ENCODE data around the gene HP1BP3. TPM values are rescaled to one million over a fixed set of nuclear protein-coding genes. Genes with fewer than 3 reads are reported as not detected.

HP1BP3 gene
- total RNA-seq, 2 donors from 2014 or later: 253 to 311 TPM

GRCh38 chr1:20693623-20694022 is 93.5 kb downstream of the HP1BP3 start:
- no peak for DNase-seq (ENCODE audit: low spot score in 2 of 2)
- Mint-ChIP-seq H3K36me3 (no peaks in the 10 kb centered on the region), H3K27ac (no peak overlapping the region), H3K9me3 (no peaks in the 10 kb centered on the region)
- no peak for ATAC-seq

Other genes starting within 250 kb of the HP1BP3 start
- not detected for gene FAM43B, start 234.7 kb downstream of the HP1BP3 start, total RNA-seq
- gene CDA, start 198.2 kb downstream of the HP1BP3 start, total RNA-seq: not detected
- gene PINK1, start 153.8 kb downstream of the HP1BP3 start, total RNA-seq: 10 to 100 TPM in 1 of 2 donors, 1 to 10 TPM in 1; 2.5 to 10.6 TPM
- 100 to 1,000 TPM; 140 to 184 TPM for gene DDOST, start 125.9 kb downstream of the HP1BP3 start, total RNA-seq
- 1 to 10 TPM in 1 of 2 donors, under 1 TPM in 1; 0.18 to 1.0 TPM for gene KIF17, start 69.3 kb downstream of the HP1BP3 start, total RNA-seq
- gene SH2D5, start 54.6 kb downstream of the HP1BP3 start, total RNA-seq: under 1 TPM in 1 of 2 donors, not detected in 1; 0.66 TPM